SK-N-SH treated with all-trans-retinoic acid at 6 μM for 48 hours (cell line): Measurements from ENCODE around the gene FAM120A.

Experiments used
- CREB5 ChIP-seq: fragments of 250-450 bp; sonication (Bioruptor Pico); IDR thresholded peaks from 2 replicates; pipeline ENCODE4 v1.5.1; 2020; ENCODE audit warnings: low read depth, mild to moderate bottlenecking, moderate library complexity
- ESRRG ChIP-seq: fragments of 250-450 bp; sonication (Bioruptor Pico); IDR thresholded peaks from 2 replicates; pipeline ENCODE4 v1.6.1; 2021; ENCODE audit warnings: mild to moderate bottlenecking
- GLIS3 ChIP-seq: fragments of 250-450 bp; sonication (Bioruptor Pico); IDR thresholded peaks from 2 replicates; pipeline ENCODE4 v1.5.0; 2020; ENCODE audit warnings: mild to moderate bottlenecking, moderate library complexity
- ISL1 ChIP-seq: fragments of 250-450 bp; sonication (Bioruptor Pico); IDR thresholded peaks from 2 replicates; pipeline ENCODE4 v2.1.2; 2022; ENCODE audit warnings: mild to moderate bottlenecking, moderate library complexity
- PATZ1 ChIP-seq: fragments of 250-450 bp; sonication (Bioruptor Pico); IDR thresholded peaks from 2 replicates; pipeline ENCODE4 v1.8.0; 2020; ENCODE audit warnings: mild to moderate bottlenecking, moderate library complexity, borderline replicate concordance
- POU6F1 ChIP-seq: fragments of 250-450 bp; sonication (Bioruptor Pico); IDR thresholded peaks from 2 replicates; pipeline ENCODE4 v1.8.0; 2021; ENCODE audit warnings: low read depth, mild to moderate bottlenecking, moderate library complexity, borderline replicate concordance
- RARB ChIP-seq: fragments of 250-450 bp; sonication (Bioruptor Pico); IDR thresholded peaks from 2 replicates; pipeline ENCODE4 v1.8.0; 2021; ENCODE audit warnings: mild to moderate bottlenecking, moderate library complexity
- SNAI2 ChIP-seq: fragments of 250-450 bp; sonication (Bioruptor Pico); IDR thresholded peaks from 2 replicates; pipeline ENCODE4 v1.5.0; 2020; ENCODE audit warnings: mild to moderate bottlenecking, moderate library complexity
- TCF4 ChIP-seq: fragments of 250-450 bp; sonication (Bioruptor Pico); IDR thresholded peaks from 2 replicates; pipeline ENCODE4 v1.8.0; 2021; ENCODE audit warnings: mild to moderate bottlenecking, moderate library complexity, borderline replicate concordance
- TOX ChIP-seq: fragments of 250-450 bp; sonication (Bioruptor Pico); IDR thresholded peaks from 2 replicates; pipeline ENCODE4 v1.8.0; 2021; ENCODE audit warnings: mild to moderate bottlenecking, moderate library complexity, borderline replicate concordance
- TSHZ2 ChIP-seq: fragments of 250-450 bp; sonication (Bioruptor Pico); IDR thresholded peaks from 2 replicates; pipeline ENCODE4 v1.5.0; 2020; ENCODE audit warnings: mild to moderate bottlenecking, moderate library complexity
- ZFP3 ChIP-seq: fragments of 250-450 bp; sonication (Bioruptor Pico); IDR thresholded peaks from 2 replicates; pipeline ENCODE4 v1.5.0; 2020; ENCODE audit warnings: mild to moderate bottlenecking, moderate library complexity
- ZNF8 ChIP-seq: fragments of 450-650 bp; formaldehyde crosslinking; IDR thresholded peaks from 2 replicates; pipeline ENCODE4 v1.5.0; 2020; ENCODE audit warnings: mild to moderate bottlenecking, moderate library complexity

GRCh38 chr9:93595861-93596365, 144.4 kb downstream of the FAM120A start:
- TF ChIP-seq ZNF8 (CRISPR knock-in tag), result no peak
- no peak for TF ChIP-seq PATZ1 (CRISPR knock-in tag)
- no peak for TF ChIP-seq ISL1 (CRISPR knock-in tag)
- no peak for TF ChIP-seq TOX (CRISPR knock-in tag)
- no peak for TF ChIP-seq GLIS3 (CRISPR knock-in tag)
- TF ChIP-seq RARB (CRISPR knock-in tag), result no peak
- TF ChIP-seq ZFP3 (CRISPR knock-in tag), result no peak
- no peak for TF ChIP-seq CREB5 (CRISPR knock-in tag)
- no peak for TF ChIP-seq ESRRG (CRISPR knock-in tag)
- TF ChIP-seq POU6F1 (CRISPR knock-in tag), result no peak
- no peak for TF ChIP-seq TSHZ2 (CRISPR knock-in tag)
- no peak for TF ChIP-seq TCF4 (CRISPR knock-in tag)
- TF ChIP-seq SNAI2 (CRISPR knock-in tag), result no peak
